ENCODE results near the gene MSLN. TPM values are rescaled to one million over a fixed set of nuclear protein-coding genes. Genes with fewer than 3 reads are reported as not detected.

MSLN gene
- polyA plus RNA-seq, 1 donor (not counting 4 experiments of a cell fraction or from before 2014, with no cell fraction given) = 8.5 TPM

GRCh38 chr16:746637-747036, 13.9 kb upstream of the MSLN start:
- H3K27me3 ChIP-seq (ENCODE audit: control insufficient read depth, extremely low read depth, insufficient read depth, low read length) = peaks cover under 1% of the 10 kb centered on the region
- no peaks in the 10 kb centered on the region for H3K4me1 ChIP-seq (ENCODE audit: control insufficient read depth, extremely low read depth, insufficient read depth, low read length)
- no peak overlapping the region for H3K9ac ChIP-seq (ENCODE audit: control insufficient read depth, extremely low read depth, insufficient read depth, low read length)
- FAIRE-seq (no peak), DNase-seq (ENCODE audit: low read depth, low spot score) (no peak)
- dilution Hi-C loops (cut with MboI; ENCODE audit: extremely low pct_ligation_motif_present, low sequenced_read_pairs) = no loop called here
- H3K4me3 ChIP-seq (ENCODE audit: control insufficient read depth in 2 of 3, extremely low read depth in 1 of 3, insufficient read depth in 2 of 3, low read depth in 1 of 3, low read length in 3 of 3) = no peak overlapping the region
- no peak for TF ChIP-seq EZH2 (IDR thresholded peaks at IDR 0.05; ENCODE audit: low read length)
- no peak for TF ChIP-seq CTCF (optimal IDR thresholded peaks at IDR 0.05 in 1 of 3, IDR thresholded peaks at IDR 0.05 in 1 of 3, conservative IDR thresholded peaks at IDR 0.05 in 1 of 3; ENCODE audit: extremely low read depth in 1 of 3, insufficient read depth in 2 of 3, low read length in 3 of 3)
- no peaks in the 10 kb centered on the region for H3K9me3 ChIP-seq (ENCODE audit: control insufficient read depth, low read depth, low read length)
- H3K9me1 ChIP-seq (ENCODE audit: control insufficient read depth, extremely low read depth, insufficient read depth, low read length) = no peaks in the 10 kb centered on the region
- no peak overlapping the region for H3K4me2 ChIP-seq (ENCODE audit: control insufficient read depth, extremely low read depth, insufficient read depth, low read depth, low read length)
- H3K79me2 ChIP-seq (ENCODE audit: control insufficient read depth, insufficient read depth, low read length) = no peaks in the 10 kb centered on the region
- no peak overlapping the region for H2AFZ ChIP-seq (ENCODE audit: control insufficient read depth, low read length)
- no peaks in the 10 kb centered on the region for H3K36me3 ChIP-seq (ENCODE audit: control insufficient read depth in 2 of 2, extremely low read depth in 1 of 2, insufficient read depth in 2 of 2, low read length in 2 of 2)
- H3K27ac ChIP-seq (ENCODE audit: control insufficient read depth, insufficient read depth, low read length) = no peak overlapping the region
- H4K20me1 ChIP-seq (ENCODE audit: control insufficient read depth, extremely low read depth, insufficient read depth, low read length) = no peaks in the 10 kb centered on the region

GRCh38 chr16:747978-748746, 12.4 kb upstream of the MSLN start:
- FAIRE-seq (no peak), DNase-seq (ENCODE audit: low read depth, low spot score) (no peak)
- Histone ChIP-seq H4K20me1 (ENCODE audit: control insufficient read depth, extremely low read depth, insufficient read depth, low read length) (no peaks in the 10 kb centered on the region), H3K36me3 (ENCODE audit: control insufficient read depth in 2 of 2, extremely low read depth in 1 of 2, insufficient read depth in 2 of 2, low read length in 2 of 2) (no peaks in the 10 kb centered on the region), H3K27me3 (ENCODE audit: control insufficient read depth, extremely low read depth, insufficient read depth, low read length) (peaks cover 9% of the 10 kb centered on the region), H3K4me3 (ENCODE audit: control insufficient read depth in 2 of 3, extremely low read depth in 1 of 3, insufficient read depth in 2 of 3, low read depth in 1 of 3, low read length in 3 of 3) (no peak overlapping the region), H3K79me2 (ENCODE audit: control insufficient read depth, insufficient read depth, low read length) (no peaks in the 10 kb centered on the region), H2AFZ (ENCODE audit: control insufficient read depth, low read length) (no peak overlapping the region), H3K4me1 (ENCODE audit: control insufficient read depth, extremely low read depth, insufficient read depth, low read length) (no peaks in the 10 kb centered on the region), H3K9me3 (ENCODE audit: control insufficient read depth, low read depth, low read length) (no peaks in the 10 kb centered on the region), H3K4me2 (ENCODE audit: control insufficient read depth, extremely low read depth, insufficient read depth, low read depth, low read length) (no peak overlapping the region), H3K9me1 (ENCODE audit: control insufficient read depth, extremely low read depth, insufficient read depth, low read length) (no peaks in the 10 kb centered on the region), H3K9ac (ENCODE audit: control insufficient read depth, extremely low read depth, insufficient read depth, low read length) (no peak overlapping the region), H3K27ac (ENCODE audit: control insufficient read depth, insufficient read depth, low read length) (no peak overlapping the region)
- TF ChIP-seq EZH2 (IDR thresholded peaks at IDR 0.05; ENCODE audit: low read length) (no peak), CTCF (optimal IDR thresholded peaks at IDR 0.05 in 1 of 3, IDR thresholded peaks at IDR 0.05 in 1 of 3, conservative IDR thresholded peaks at IDR 0.05 in 1 of 3; ENCODE audit: extremely low read depth in 1 of 3, insufficient read depth in 2 of 3, low read length in 3 of 3) (no peak)
- dilution Hi-C loops (cut with MboI; ENCODE audit: extremely low pct_ligation_motif_present, low sequenced_read_pairs) = no loop called here
